Hair follicle dermal papilla cell (primary cell): ENCODE measurements around the gene DDR2. TPM values are rescaled to one million over a fixed set of nuclear protein-coding genes. Genes with fewer than 3 reads are reported as not detected.

Source experiments
- small RNA-seq: library from RNA; depleted of rRNA; stranded (forward); fragments of <200 nt; gene quantifications from one replicate; pipeline ENCODE3, GENCODE V24; 2012
- total RNA-seq: library from RNA; depleted of rRNA; stranded (reverse); fragments of >200 nt; gene quantifications from 2 replicates; pipeline ENCODE4 v1.2.3, GENCODE V29; 2012

DDR2 gene
- total RNA-seq = 472 and 517 TPM in 2 replicates

DNA sequence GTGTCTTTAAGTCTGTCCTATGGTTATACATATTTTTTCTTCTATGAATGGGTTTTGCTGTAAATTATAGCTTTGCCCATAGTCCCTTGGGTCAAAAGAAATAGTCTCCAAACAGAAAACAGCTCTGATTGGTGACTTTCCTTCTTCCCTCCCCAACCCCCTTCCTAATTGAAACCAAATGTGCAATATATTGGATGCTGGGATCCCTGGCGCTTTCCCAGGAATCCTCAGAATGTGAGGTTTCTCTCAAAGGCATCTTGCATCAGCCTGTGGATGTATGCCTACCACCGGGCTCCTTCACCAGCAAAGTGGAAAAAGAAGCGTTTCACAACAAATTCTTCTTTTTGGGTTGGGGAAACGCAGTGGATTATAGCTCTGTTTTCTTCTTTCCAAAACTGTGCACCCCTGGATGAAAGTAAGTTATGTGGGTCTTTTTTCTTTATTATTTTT, at the start of gene DDR2:
Gene DDR2, plus strand, starts transcription at position 248 of the 450 bp plus-strand sequence. CDS start 86,600 bp downstream, outside the sequence.

GRCh38 chr1:162790303-162790984, 158.2 kb downstream of the DDR2 start, which contains the start of gene HSD17B7:
TSS of gene HSD17B7 (plus strand) at chr1:162790702. CDS start at chr1:162790801, 99 bp downstream.

Small RNAs within 50 kb of the gene (small RNA-seq; reads per million reads assigned to genes)
- not detected for gene RN7SL861P

Other genes with a start within 250 kb of the DDR2 start
- gene SH2D1B, start 220.3 kb upstream of the DDR2 start, total RNA-seq = not detected in 2 replicates
- gene UHMK1, start 134.6 kb upstream of the DDR2 start, total RNA-seq = 48.1 and 55.5 TPM in 2 replicates
- 94.3 and 97.9 TPM in 2 replicates for gene UAP1, start 70.7 kb upstream of the DDR2 start, total RNA-seq
- 13.1 and 16.0 TPM in 2 replicates for gene HSD17B7, start 158.2 kb downstream of the DDR2 start, total RNA-seq
- 0.16 and 0.49 TPM in 2 replicates for gene CCDC190, start 228.7 kb downstream of the DDR2 start, total RNA-seq